HEK293 (cell line): ENCODE results near the gene MYOM1.
A peak's percentile ranks its signal among the peaks of the same experiment; 100 is the strongest.

Source experiments
- CTCF ChIA-PET: fragments of 350-600 bp; formaldehyde crosslinking; extraction: SDS; loops from one replicate; lab custom pipeline; 2021; ENCODE audit warnings: antibody characterized with exemption; lab: Yijun Ruan, JAX
- POLR2A ChIA-PET: fragments of 300-600 bp; formaldehyde crosslinking; extraction: SDS; loops from one replicate; lab custom pipeline; 2020; ENCODE audit warnings: antibody characterized with exemption, inconsistent platforms; lab: Yijun Ruan, JAX
- H3K27ac ChIP-seq: fragments of 200-500 bp; sonication (Bioruptor generic); 2 replicates; pipeline ENCODE4 v1.5.1; 2014; ENCODE audit warnings: low read depth, low read length, control low read depth, inconsistent platforms; ENCODE audit errors: extremely low read depth
- H3K36me3 ChIP-seq, 2 experiments: fragments of 200-500 bp in 1 of 2; sonication (Bioruptor generic) in 1 of 2; 1 replicate in 1 of 2; 2 replicates in 1 of 2; pipeline ENCODE4 v1.5.1; 2014 to 2017; ENCODE audit warnings: inconsistent platforms in 2 of 2, low read length in 2 of 2; ENCODE audit not compliant: control insufficient read depth in 2 of 2, insufficient read depth in 1 of 2
- H3K4me1 ChIP-seq: fragments of 200-500 bp; sonication (Bioruptor generic); 2 replicates; pipeline ENCODE4 v1.5.1; 2014; ENCODE audit warnings: mild to moderate bottlenecking, low read length, inconsistent platforms; ENCODE audit not compliant: control insufficient read depth, insufficient read depth
- H3K4me3 ChIP-seq: 2 replicates; pipeline ENCODE4 v1.5.1; 2011; ENCODE audit warnings: low read depth, mild to moderate bottlenecking, control low read depth, low read length, moderate library complexity
- H3K9me3 ChIP-seq: fragments of 200-500 bp; sonication (Bioruptor generic); 2 replicates; pipeline ENCODE4 v1.5.1; 2014; ENCODE audit warnings: low read depth, low read length, inconsistent platforms; ENCODE audit not compliant: control insufficient read depth, insufficient read depth
- HOXC10 ChIP-seq: sonication (generic); formaldehyde crosslinking; IDR thresholded peaks from 2 replicates; pipeline ENCODE4 v1.8.1; 2023; ENCODE audit warnings: mild to moderate bottlenecking, missing genetic modification reagents
- HOXD13 ChIP-seq: sonication (generic); formaldehyde crosslinking; IDR thresholded peaks from 2 replicates; pipeline ENCODE4 v1.8.0; 2022; ENCODE audit warnings: missing genetic modification reagents, borderline replicate concordance
- KLF9 ChIP-seq: fragments of 450-650 bp; formaldehyde crosslinking; IDR thresholded peaks from 2 replicates; pipeline ENCODE4 v1.5.1; 2016; ENCODE audit warnings: missing biosample characterization, missing genetic modification characterization, low read depth
- PRDM10 ChIP-seq: fragments of 450-650 bp; formaldehyde crosslinking; IDR thresholded peaks from 2 replicates; pipeline ENCODE4 v1.5.1; 2016; ENCODE audit warnings: missing biosample characterization, missing genetic modification characterization
- RBAK ChIP-seq: fragments of 450-650 bp; formaldehyde crosslinking; IDR thresholded peaks from 2 replicates; pipeline ENCODE4 v1.5.1; 2016; ENCODE audit warnings: missing biosample characterization, missing genetic modification characterization
- TCF7L2 ChIP-seq: IDR thresholded peaks from 2 replicates; pipeline ENCODE4 v1.6.1; 2011; ENCODE audit warnings: low read depth, mild to moderate bottlenecking, inconsistent platforms, low read length, moderate library complexity, borderline replicate concordance
- ZEB2 ChIP-seq: fragments of 450-650 bp; formaldehyde crosslinking; IDR thresholded peaks from 2 replicates; pipeline ENCODE4 v1.5.1; 2016; ENCODE audit warnings: missing biosample characterization, missing genetic modification characterization
- ZNF354C ChIP-seq: fragments of 450-650 bp; formaldehyde crosslinking; IDR thresholded peaks from 2 replicates; pipeline ENCODE4 v1.5.1; 2016; ENCODE audit warnings: missing biosample characterization, missing genetic modification characterization, low read depth, borderline replicate concordance
- ZNF362 ChIP-seq: fragments of 450-650 bp; formaldehyde crosslinking; IDR thresholded peaks from 2 replicates; pipeline ENCODE4 v1.5.1; 2016; ENCODE audit warnings: missing biosample characterization, missing genetic modification characterization
- ZNF404 ChIP-seq: fragments of 450-650 bp; formaldehyde crosslinking; IDR thresholded peaks from 2 replicates; pipeline ENCODE4 v1.5.1; 2017; ENCODE audit warnings: missing biosample characterization, missing genetic modification characterization
- ZNF660 ChIP-seq: fragments of 450-650 bp; IDR thresholded peaks from 2 replicates; pipeline ENCODE4 v1.5.1; 2018; ENCODE audit warnings: missing biosample characterization, mild to moderate bottlenecking, missing genetic modification characterization
- ZNF664 ChIP-seq: fragments of 450-650 bp; formaldehyde crosslinking; IDR thresholded peaks from 2 replicates; pipeline ENCODE4 v1.5.1; 2016; ENCODE audit warnings: missing biosample characterization, missing genetic modification characterization
- ZNF692 ChIP-seq: fragments of 450-650 bp; formaldehyde crosslinking; IDR thresholded peaks from 2 replicates; pipeline ENCODE4 v1.5.1; 2016; ENCODE audit warnings: missing biosample characterization, missing genetic modification characterization
- ZNF707 ChIP-seq: fragments of 450-650 bp; formaldehyde crosslinking; IDR thresholded peaks from 2 replicates; pipeline ENCODE4 v1.5.1; 2016; ENCODE audit warnings: missing biosample characterization, missing genetic modification characterization
- ZNF830 ChIP-seq: fragments of 450-650 bp; IDR thresholded peaks from 2 replicates; pipeline ENCODE4 v1.5.0; 2018; ENCODE audit warnings: missing biosample characterization, missing genetic modification characterization, low read depth, mild to moderate bottlenecking, moderate library complexity

The MYOM1 gene

GRCh38 chr18:3040173-3040572 lies 179.6 kb downstream of the MYOM1 start (continued):
- TF ChIP-seq ZNF692 (tag by site-specific recombination) (no peak), ZNF707 (no peak), TCF7L2 (no peak), HOXC10 (CRISPR knock-in tag) (no peak)

GRCh38 chr18:3037423-3037915 lies 182.3 kb downstream of the MYOM1 start:
- H3K9me3 ChIP-seq, result no peaks in the 10 kb centered on the region
- peaks cover 13% of the 10 kb centered on the region for H3K4me1 ChIP-seq
- H3K4me3 ChIP-seq, result no peak overlapping the region
- TF ChIP-seq RBAK, result no peak
- no peak for TF ChIP-seq ZEB2 (tag by site-specific recombination)
- no peak for TF ChIP-seq ZNF404 (tag by site-specific recombination)
- no peak for TF ChIP-seq ZNF362
- TF ChIP-seq ZNF830 (tag by site-specific recombination), result no peak
- no peak for TF ChIP-seq KLF9 (tag by site-specific recombination)
- no peak for TF ChIP-seq HOXD13 (CRISPR knock-in tag)
- TF ChIP-seq PRDM10, result 0 out of 2 replicates have a peak, but pooled peaks have one; percentile 13
- TF ChIP-seq, all 188 proteins: peak for 1
- Histone ChIP-seq H3K27ac (no peak overlapping the region), H3K36me3 (no peaks in the 10 kb centered on the region)
- ChIA-PET CTCF (interaction anchor here (1.4 to 2.0 kb wide), 2 partner anchors 23 to 25 kb away, joined by 4 read pairs; no protein-coding TSS in a partner anchor), POLR2A (no interaction called here)

GRCh38 chr18:3036108-3036507 lies 183.7 kb downstream of the MYOM1 start:
- POLR2A ChIA-PET, result interaction anchor here (0.6 kb wide), 1 partner anchor 212 kb away, joined by 6 read pairs; no protein-coding TSS in a partner anchor
- no peak for TF ChIP-seq ZNF354C (tag by site-specific recombination)
- no peak for TF ChIP-seq ZNF660 (tag by site-specific recombination)
- TF ChIP-seq ZNF664 (tag by site-specific recombination), result peak; percentile 85
- H3K27ac ChIP-seq, result no peak overlapping the region
- no peaks in the 10 kb centered on the region for H3K36me3 ChIP-seq
- CTCF ChIA-PET, result interaction anchor here (1.0 to 2.0 kb wide), 2 partner anchors 26 to 27 kb away, joined by 3 to 4 read pairs; no protein-coding TSS in a partner anchor
- no peak overlapping the region for H3K4me3 ChIP-seq
- H3K4me1 ChIP-seq, result 0 out of 2 replicates have a peak, but pooled peaks cover 2% of the 10 kb centered on the region
- H3K9me3 ChIP-seq, result no peaks in the 10 kb centered on the region
